Activated naive CD4-positive, alpha-beta T cell treated with anti-CD3 and anti-CD28 coated beads, Interleukin-2, amount 50 U/mL, for 16 hours (primary cell): ENCODE data around the gene ACTMAP.
A peak's percentile ranks its signal among the peaks of the same experiment; 100 is the strongest.

ENCODE experiments used
- DNase-seq: peaks from one replicate; pipeline ENCODE4 v3.0.0-alpha.2; 2020

Gene ACTMAP

DNA sequence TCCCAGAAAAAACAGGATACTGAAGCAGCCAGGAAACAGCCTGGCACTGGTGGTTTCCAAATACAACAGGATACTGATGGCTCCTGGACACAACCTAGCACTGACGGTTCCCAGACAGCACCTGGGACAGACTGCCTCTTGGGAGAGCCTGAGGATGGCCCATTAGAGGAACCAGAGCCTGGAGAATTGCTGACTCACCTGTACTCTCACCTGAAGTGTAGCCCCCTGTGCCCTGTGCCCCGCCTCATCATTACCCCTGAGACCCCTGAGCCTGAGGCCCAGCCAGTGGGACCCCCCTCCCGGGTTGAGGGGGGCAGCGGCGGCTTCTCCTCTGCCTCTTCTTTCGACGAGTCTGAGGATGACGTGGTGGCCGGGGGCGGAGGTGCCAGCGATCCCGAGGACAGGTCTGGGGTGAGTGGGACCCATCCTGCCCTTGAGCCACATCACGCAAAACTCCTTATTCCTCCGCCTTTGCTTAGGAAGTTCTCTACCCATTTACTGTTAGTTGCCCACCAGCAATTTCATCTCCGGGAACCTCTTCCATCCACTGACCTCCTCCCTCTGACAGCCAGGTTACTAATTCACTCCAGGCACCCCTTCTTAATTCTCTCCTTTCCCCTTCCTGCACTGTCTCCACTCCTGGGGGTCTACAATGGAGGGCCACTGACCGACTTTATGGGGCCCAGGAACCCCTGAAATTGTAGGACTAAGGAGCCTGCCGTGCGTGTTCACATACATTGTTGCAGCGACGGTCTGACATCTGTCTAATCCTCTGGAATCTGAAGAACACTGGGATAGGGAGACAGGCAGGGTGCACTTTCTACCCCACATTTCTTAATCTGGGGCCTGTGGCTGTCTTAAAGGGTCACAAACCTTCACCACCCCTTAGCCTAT is 32.1 kb downstream of the ACTMAP start:
- DNase-seq, result no peak

DNA sequence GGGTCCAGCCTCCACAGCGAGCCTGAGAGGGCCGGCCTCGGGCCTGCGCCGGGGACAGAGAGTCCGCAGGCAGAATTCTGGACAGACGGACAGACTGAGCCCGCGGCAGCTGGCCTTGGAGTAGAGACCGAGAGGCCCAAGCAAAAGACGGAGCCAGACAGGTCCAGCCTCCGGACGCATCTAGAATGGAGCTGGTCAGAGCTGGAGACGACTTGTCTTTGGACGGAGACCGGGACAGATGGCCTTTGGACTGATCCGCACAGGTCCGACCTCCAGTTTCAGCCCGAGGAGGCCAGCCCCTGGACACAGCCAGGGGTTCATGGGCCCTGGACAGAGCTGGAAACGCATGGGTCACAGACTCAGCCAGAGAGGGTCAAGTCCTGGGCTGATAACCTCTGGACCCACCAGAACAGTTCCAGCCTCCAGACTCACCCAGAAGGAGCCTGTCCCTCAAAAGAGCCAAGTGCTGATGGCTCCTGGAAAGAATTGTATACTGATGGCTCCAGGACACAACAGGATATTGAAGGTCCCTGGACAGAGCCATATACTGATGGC is 32.9 kb downstream of the ACTMAP start:
- DNase-seq, result no peak

DNA sequence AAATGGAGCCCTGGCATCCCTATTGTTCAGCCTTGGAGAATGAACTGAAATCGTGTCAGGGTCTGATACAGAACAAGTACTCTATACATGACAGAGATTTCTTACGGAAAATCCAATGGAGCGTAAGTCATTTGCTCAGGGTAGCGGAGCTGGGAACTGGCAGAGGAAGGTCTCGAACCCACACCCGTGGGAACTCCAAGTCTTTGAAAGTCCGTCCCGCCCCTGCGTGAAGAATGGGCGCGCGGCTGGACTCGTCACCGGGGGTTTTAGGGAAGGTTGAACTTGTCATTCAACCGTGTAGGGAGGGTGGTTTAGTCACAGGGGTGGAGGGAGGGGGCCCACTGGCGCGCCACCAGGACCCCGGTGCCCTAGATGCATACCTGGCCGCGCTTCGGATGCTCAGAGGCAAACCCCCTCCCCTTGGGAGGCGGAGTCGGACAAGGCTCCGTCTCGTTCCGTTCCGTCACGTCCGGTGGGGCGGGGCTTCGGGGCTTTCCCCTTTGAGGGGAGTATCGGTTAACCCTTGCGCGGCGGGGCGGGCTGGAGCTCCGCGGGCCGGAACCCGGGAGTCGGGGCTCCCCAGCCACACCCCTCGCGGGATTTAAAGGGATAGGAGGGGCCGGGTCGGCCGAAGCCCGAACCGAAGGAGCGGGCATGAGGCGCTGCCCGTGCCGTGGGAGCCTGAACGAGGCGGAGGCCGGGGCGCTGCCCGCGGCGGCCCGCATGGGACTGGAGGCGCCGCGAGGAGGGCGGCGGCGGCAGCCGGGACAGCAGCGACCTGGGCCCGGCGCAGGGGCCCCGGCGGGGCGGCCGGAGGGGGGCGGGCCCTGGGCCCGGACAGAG is 33.6 kb downstream of the ACTMAP start, which contains the start of the genes COQ8B and ITPKC:
TSS of gene COQ8B (minus strand) at position 405 of the 843 bp plus-strand sequence. CDS start 2,254 bp downstream, outside the sequence.
TSS of gene ITPKC (plus strand) at position 631 of the 843 bp plus-strand sequence. CDS start at position 655, 24 bp downstream.
- peak; percentile 100 for DNase-seq

DNA sequence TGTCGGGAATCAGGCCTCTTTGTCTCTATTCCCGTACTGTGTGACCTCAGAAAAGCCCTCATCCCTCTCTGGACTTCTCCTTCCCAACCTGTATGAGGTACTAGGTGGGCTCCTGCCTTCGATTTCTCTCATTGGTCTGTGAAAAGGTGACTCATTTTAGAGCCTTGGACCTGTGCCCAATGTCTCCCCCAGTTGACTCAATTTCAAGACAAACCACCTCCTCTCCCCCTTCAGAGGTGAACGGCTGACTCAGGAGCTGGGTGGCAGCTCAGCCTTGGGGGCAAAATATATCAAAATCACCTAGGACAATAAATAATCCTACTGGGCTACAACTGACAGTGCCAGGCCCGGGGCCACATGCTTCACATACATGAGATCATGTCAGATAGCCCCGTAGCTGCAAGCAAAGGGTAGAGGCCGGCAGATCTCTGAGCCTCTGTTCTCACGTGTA is 34.2 kb downstream of the ACTMAP start:
- DNase-seq, result peak; percentile 76

DNA sequence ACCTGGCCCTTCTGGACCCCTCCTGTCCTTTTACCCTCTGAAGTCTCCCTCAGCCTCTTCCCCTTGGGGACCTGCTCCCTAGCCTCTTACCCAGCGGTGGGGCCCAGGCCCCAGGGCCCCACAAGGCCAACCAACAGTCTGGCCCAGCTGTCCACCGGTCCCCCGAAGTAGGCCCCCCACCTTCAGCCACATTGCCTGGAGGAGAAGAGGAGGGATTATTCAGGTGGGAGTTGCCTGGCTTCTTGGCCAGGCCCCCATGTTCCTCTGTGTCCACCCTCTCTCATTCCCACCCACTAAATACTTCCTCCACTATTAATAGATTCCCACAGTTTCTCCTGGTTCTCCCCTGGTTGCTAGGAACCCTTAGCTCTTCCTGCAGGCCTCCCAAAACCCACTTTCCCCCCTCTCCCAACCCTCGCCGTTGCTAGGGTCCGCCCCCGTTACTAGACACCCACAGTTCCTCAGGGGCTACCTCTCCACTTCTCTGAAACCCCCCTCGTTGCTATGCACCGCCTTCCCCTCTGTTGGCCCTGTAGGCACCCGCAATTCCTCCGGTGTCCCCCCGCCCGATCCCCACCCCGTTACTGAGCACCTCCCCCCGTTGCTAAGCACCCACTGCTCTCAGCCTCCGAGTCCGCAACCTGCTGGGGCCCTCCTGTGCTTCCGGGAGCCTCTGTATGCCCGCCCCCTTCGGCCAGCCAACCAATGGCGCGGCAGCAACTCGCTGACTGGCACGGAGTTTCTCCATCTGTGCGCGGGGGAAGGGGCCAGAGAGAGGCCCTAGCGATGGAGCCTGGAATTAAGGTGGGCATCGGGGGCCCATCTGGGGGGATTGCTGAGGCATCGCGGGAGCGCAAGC is 35.6 kb downstream of the ACTMAP start:
- peak; percentile 93 for DNase-seq

DNA sequence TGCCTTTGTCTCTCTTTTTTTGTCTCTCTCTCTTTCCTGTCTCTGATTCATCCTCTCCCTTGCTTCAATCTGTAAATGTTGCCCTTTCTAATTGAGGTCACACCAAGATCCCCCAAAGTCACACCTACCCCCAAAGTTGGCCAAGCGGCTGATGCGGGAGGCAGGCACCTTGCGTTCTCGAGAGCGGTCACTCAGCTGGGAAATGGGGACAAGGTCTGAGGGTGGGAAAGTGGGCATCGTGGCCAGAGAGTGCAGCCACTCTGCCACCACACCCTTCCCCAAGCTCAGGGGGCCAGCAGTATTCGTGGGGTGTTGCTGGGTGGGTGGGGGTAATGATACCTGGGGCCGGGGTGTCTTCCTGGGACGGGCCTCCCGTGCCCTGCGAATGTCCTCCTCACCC is 36.3 kb downstream of the ACTMAP start:
- DNase-seq, result no peak

DNA sequence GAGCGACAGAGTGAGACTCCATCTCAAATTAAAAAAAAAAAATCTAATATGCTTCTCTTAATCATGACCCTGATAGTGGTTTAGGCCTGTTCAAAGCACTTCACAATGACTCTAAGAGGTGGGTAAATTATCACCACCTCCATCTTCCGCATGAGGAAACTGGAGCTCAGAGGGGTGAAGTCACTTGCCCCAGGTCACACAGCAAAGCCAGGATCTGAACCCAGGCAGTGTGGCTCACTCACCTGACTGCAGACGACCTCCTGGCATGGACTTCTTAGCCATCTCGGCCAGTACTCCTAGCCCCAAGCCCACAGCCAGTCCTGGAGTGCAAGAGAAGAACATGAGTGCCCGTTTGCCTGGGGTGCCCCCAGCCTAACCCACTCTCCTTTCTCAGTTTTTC is 40.5 kb downstream of the ACTMAP start:
- no peak for DNase-seq

DNA sequence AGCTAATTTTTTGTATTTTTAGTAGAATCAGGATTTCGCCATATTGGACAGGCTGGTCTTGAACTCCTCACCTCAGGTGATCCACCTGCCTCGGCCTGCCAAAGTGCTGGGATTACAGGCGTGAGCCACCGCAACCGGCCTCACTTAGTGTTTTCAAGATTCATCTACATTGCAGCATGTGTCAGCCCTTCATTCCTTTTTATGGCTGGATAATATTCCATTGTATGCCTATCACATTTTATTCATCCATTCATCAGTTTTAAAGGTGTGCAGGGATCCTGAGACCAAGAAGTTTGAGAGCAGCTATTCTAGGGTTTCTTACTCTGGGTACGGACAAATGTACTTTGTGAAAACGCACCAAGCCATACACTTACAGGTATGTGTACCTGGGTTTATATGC is 42.7 kb downstream of the ACTMAP start:
- no peak for DNase-seq

DNA sequence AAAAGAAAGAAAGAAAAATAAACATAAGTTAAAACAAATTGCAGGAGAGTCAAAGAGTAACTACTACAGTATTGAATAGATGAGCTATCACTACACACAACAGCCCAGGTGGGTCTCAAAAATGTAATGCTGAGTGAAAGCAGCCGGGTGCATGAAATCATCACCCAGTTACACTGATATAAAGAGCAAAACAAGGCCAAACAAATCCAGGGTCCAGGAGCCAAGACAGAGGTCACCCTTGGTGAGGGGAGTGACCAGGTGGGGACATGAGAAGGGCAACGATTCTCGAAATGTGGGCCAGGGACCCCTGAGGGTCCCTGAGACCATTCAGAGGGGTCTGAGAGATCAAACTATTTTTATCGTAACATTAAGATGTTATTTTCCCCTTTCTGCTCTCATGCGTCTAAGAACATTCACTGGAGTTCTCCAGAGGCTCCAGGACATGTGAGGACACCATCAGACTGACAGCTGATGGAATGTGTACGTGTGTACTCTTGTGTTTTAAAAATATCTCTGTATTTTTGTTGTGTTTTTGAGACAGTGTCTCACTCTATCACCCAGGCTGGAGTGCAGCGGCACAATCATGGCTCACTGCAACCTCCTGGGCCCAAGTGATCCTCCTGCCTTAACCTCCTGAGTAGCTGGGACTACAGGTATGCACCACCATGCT is 44.2 kb downstream of the ACTMAP start:
- no peak for DNase-seq

DNA sequence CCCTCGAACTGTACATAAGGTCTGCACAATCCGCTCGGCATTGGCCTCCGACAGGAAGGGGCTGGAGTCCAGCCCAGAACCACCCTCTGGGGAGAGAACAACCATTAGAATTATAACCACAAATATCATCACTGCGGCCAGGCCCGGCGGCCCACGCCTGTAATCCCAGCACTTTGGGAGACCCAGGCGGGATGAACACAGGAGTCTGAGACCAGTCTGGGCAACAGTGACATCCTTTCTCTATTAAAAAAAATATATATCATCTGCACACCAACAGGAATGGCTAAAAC is 45.0 kb downstream of the ACTMAP start:
- no peak for DNase-seq

DNA sequence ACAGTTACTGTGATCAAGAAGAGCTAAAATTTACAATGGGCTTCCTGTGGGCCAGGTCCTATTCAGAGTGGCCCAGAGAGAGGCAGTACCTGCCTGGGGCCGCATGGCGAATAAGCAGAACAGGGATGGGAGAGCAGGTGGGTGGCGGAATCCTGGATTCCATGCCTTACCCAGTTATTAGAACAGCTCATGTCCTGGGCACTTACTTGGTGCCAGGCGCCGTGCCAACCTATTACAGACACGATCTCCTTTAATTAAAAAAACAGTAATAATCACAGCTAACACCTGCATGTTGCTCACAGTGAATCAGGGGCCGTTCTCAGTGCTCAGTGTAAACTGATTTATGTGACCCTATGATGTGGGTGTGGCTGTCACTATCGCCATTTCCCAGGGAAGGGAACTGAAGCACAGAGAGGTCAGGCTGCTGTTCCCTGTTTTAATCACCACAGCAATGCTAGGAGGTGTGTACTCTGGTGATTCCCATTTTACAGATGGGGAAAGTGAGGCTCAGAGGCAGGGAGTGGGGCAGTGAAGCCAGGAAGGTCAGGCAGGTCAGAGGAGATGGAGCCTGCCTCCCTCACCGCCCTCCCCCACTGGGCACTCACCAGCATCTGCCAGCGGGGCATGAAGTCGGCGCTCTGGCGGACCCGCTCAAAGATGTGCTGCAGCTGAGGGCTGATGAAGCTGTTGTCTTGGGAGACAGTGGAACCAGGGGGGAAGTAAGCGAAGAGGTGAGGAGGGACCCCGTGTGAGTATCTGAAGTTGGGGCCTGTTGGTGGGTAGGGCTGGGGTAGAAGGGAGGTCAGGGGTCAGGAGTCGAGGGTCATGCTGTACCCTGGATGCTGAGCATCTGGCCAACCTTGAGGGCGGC is 45.6 kb downstream of the ACTMAP start:
- DNase-seq, result no peak

DNA sequence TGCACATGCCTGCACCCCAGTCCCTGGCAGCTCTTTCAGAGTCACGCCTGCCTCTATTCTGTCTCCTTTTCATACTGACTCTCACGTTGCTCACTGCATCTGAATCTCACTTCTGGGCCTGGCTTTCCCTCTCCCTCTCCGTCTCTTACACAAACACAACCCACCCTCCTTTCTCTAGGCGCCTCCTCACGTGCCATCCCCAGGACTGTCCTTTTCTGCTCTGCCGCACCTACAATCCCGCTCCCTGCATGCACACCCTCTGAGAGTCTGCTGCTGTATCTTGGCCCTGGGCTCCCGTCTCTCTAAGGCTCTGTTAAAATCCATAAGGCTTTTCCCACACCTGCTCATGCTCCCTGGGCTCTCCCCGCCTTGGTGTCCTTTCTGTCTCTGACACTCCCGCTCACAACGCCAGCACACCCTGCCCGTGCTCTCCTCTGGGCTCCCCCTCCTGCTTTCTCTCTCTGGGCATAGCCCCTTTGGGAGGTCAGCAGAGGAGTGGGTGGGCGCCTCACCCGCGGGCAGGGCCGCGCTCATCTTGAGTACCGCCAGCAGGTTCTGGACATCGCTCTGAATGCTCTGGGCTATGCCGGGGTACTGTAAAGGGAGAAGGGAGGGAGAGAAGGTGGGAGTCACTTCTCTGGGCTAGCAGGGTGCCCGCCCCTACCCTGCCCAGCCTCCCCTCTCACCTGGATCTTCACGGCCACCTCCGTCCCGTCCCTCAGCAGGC is 47.1 kb downstream of the ACTMAP start:
- DNase-seq, result no peak

DNA sequence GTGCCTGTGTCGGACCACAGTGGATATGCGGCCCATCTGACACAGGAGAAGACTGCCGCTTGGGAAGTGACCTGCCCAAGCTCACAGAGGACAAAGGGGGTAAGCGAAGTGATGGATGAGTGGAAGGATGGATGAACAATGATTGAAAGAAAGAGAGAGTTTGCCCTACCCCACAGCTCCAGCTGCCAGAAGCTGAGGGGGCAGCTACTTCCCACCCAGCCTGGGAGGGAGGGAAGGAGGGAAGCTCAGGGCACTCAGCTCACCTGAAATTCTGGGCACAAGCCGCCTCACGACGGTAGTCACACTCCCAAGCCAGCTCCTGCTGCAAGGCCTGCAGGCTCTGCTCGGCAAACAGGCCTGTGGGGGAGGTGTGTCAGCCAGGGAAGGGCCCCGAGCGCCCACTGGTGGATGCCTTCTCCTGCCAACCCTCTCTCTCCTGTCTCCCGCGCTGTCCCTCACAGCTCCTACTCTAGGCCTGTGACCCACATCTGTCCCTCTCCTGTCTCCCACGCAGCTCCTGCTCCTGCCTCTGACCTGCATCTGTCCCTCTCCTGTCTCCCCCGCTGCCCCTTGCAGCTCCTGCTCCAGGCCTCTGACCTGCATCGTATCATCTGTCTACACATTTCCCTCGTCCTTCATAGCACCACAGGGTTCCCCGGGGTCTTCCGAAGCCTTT is 47.8 kb downstream of the ACTMAP start:
- DNase-seq, result no peak

DNA sequence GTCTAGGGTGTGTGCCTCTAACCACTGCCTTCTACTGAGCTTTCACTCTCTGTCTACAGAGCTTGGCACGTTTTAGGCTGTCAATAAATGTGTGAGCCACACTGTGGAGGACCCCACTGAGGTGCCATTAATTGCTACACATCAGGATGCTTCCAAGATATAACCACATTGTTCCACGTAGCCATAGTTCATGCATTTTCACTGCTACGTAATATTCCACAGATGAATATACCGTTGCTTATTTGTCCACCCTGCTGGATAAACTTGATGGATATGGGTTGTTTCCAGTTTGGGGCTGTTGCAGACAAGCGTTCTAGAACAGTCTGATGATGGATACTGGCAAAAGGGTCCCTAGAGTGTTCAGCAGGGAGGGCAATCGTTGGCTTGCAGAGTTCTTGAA is 48.5 kb downstream of the ACTMAP start:
- no peak for DNase-seq

DNA sequence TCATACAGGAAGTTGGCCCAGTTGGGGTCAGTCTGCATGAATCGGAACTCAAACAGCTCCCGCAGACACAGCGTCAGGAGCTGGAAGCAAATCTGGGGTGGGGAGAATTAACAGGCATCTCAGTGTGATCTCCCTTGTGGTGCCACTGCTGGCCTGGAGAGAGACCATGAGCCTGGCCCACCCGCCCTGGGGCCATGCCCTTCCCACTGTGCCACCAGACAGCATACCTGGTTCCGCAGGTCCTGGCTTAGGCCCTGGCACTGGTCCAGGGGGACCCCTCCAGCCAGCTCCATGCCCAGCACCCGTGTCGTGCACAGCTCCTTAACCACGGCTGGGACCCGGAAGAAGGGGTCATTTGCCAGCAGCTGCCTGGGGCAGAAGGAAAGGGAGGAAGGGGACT is 50.2 kb downstream of the ACTMAP start:
- no peak for DNase-seq

DNA sequence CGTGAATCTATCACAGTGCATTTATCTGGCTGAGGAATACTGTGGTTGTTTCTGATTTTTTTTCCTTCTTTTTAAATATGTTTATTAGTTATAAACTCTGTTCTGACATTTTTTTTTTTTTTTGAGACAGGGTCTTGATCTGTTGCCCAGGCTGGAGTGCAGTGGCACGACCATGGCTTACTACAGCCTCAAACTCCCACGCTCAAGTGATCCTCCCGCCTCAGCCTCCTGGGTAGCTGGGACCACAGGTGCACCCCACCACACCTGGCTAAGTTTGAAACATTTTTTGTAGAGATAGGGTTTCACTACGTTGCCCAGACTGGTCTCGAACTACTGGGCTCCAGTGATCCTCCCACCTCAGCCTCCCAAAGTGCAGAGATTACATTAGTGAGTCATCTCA is 53.3 kb downstream of the ACTMAP start:
- DNase-seq, result no peak

DNA sequence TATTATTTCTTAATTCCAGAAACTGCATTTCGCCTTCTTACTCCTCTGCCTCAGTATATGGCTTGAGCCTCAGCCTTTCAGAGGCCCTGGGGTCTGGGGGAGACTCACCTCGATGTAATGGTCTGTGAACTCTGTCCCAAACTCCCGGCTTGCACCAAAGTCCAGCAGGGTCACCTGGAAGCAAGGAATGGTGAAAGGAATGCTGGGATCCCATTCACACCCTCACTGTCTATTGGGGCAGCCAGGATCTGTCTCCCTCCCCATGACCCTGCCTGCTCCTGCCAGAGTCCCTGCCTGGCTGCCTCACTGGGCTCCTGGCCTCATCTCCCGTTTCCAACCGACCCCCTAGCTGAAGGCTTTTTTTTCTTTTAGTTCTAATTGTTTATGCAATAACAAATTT is 54.4 kb downstream of the ACTMAP start:
- no peak for DNase-seq

DNA sequence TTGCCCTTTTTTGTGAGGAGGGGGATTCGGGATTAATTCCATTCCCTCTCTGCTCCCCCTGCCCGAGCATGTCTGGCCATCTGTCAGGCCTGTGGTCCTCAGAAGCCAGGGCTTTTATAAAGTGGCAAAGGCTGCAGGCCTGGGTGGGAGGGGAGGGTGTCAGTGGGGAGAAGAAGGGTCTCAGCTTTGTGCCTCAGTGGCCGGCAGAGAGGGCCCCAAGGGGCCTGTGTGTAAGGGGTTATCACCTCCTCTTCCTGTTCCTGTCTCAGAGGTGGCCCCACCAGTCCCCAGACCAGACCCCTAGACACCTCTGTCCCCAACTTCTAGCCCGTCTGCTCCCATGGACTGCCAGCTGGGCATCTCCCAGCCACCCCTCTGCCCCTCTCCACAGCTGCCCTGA is 56.4 kb downstream of the ACTMAP start:
- DNase-seq, result no peak

DNA sequence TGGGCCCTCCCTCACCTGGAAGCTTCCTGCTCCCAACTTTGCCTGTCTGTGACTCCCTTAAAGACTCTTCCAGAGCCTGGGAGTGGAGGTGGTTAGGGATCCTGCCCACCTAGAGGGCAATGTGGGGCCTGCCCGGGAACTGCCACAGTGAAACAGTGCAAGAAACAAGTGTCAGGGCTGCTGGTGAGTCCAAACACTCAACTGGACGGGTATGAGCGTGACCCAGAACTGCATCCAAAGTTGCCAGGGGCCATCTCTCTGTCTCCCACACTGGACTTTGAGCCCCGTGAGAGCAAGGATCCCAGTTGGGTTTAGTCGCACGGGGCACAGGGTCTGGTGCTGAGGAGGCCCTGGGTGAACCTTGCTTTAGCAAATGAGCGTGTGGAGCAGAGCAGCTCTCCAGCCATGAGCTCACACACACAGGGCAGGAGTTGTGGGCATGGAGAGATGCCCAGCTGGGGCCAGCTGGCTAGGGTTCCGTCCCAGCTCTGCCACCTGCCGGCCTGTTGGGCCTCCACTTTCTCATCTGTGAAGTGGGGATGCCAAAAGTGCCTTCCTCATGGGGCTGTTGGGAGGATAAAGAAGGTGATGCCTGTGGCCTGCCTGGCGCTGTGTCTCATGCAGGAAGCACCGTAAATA is 57.0 kb downstream of the ACTMAP start:
- DNase-seq, result no peak
